SU-DHL-6 (cell line): ENCODE measurements around the gene CUBN.

ENCODE experiments used
- EZH2phosphoT487 ChIP-seq: fragments of 200-600 bp; sonication (generic), shearing (Covaris generic); conservative IDR thresholded peaks from 2 replicates; pipeline ENCODE4 v1.6.1; 2018; ENCODE audit warnings: mild to moderate bottlenecking, antibody characterized with exemption, low read length, moderate library complexity, mixed read lengths
- TF ChIP-seq, protein P1 (sequence below): fragments of 200-600 bp; sonication (generic); IDR thresholded peaks from one replicate; pipeline ENCODE4 v1.5.1; 2017; ENCODE audit warnings: antibody characterized with exemption, mild to moderate bottlenecking, low read length, moderate library complexity; ENCODE audit not compliant: insufficient read depth, poor library complexity, severe bottlenecking

DNA sequence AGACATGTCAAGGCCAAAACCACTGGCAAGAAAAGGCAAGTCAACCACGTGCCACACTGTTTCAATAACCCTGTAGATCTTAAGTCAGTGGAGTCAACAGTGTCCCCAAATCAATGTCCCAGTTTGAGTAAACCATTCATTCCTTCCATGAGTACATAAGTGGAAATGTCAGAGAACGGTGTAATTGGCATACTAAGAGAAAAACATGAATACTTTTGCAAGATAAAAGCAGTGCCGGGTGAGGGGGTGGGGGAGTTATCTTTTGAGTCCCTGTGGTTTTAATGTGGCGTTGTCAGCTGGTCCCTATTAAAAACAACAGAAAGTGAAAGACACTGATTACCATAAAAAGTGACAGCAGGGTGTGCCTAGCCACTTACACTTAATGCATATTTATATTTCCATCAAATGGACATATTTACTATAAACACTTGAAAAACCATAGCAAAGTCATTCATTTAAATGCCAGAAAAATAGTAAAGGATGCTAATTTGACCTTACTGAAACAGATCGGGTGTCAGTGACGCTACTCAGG lies 350.2 kb downstream of the CUBN start:
- TF ChIP-seq, protein P1, sequence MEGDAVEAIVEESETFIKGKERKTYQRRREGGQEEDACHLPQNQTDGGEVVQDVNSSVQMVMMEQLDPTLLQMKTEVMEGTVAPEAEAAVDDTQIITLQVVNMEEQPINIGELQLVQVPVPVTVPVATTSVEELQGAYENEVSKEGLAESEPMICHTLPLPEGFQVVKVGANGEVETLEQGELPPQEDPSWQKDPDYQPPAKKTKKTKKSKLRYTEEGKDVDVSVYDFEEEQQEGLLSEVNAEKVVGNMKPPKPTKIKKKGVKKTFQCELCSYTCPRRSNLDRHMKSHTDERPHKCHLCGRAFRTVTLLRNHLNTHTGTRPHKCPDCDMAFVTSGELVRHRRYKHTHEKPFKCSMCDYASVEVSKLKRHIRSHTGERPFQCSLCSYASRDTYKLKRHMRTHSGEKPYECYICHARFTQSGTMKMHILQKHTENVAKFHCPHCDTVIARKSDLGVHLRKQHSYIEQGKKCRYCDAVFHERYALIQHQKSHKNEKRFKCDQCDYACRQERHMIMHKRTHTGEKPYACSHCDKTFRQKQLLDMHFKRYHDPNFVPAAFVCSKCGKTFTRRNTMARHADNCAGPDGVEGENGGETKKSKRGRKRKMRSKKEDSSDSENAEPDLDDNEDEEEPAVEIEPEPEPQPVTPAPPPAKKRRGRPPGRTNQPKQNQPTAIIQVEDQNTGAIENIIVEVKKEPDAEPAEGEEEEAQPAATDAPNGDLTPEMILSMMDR, result no peak
- no peak for TF ChIP-seq EZH2phosphoT487
